Rectal smooth muscle tissue (tissue), 1 donor: ENCODE data around the gene BTBD2.
A peak's percentile ranks its signal among the peaks of the same experiment; 100 is the strongest.

Source experiments
- H3K27ac ChIP-seq: one replicate; pipeline ENCODE4 v1.7.0; 2013; ENCODE audit warnings: low read depth, low read length, inconsistent platforms
- H3K27me3 ChIP-seq: one replicate; pipeline ENCODE4 v1.7.0; 2013; ENCODE audit warnings: low read length; ENCODE audit not compliant: control insufficient read depth, insufficient read depth
- H3K36me3 ChIP-seq: one replicate; pipeline ENCODE4 v1.7.0; 2013; ENCODE audit warnings: low read length; ENCODE audit not compliant: control insufficient read depth, insufficient read depth
- H3K4me1 ChIP-seq: one replicate; pipeline ENCODE4 v1.7.0; 2013; ENCODE audit warnings: low read length; ENCODE audit not compliant: control insufficient read depth, insufficient read depth
- H3K4me3 ChIP-seq: one replicate; pipeline ENCODE4 v1.7.0; 2013; ENCODE audit warnings: low read length
- H3K9ac ChIP-seq: one replicate; pipeline ENCODE4 v1.7.0; 2013; ENCODE audit warnings: low read length

Gene BTBD2

GRCh38 chr19:2057484-2058469 is 42.3 kb upstream of the BTBD2 start:
- no peak overlapping the region for H3K9ac ChIP-seq

GRCh38 chr19:2056837-2057192 is 41.3 kb upstream of the BTBD2 start:
- H3K4me3 ChIP-seq = no peak overlapping the region
- no peaks in the 10 kb centered on the region for H3K27me3 ChIP-seq
- no peaks in the 10 kb centered on the region for H3K36me3 ChIP-seq
- H3K27ac ChIP-seq = peak overlapping the region; percentile 70
- H3K9ac ChIP-seq = no peak overlapping the region
- H3K4me1 ChIP-seq = peaks cover 23% of the 10 kb centered on the region

More at GRCh38 chr19:2057484-2058469, 42.3 kb upstream of the BTBD2 start:
- H3K36me3 ChIP-seq = no peaks in the 10 kb centered on the region
- H3K27me3 ChIP-seq = no peaks in the 10 kb centered on the region
- peaks cover 27% of the 10 kb centered on the region for H3K4me1 ChIP-seq
- no peak overlapping the region for H3K27ac ChIP-seq
- H3K4me3 ChIP-seq = no peak overlapping the region

- Histone ChIP-seq H3K9ac (peak overlapping the region; percentile 77), H3K27me3 (no peaks in the 10 kb centered on the region), H3K4me1 (peaks cover 28% of the 10 kb centered on the region), H3K27ac (peak overlapping the region; percentile 98), H3K4me3 (peak overlapping the region; percentile 48), H3K36me3 (no peaks in the 10 kb centered on the region)
These were observed 40.7 kb upstream of the BTBD2 start for GRCh38 chr19:2055931-2056836.

GRCh38 chr19:2054763-2055162 is 39.2 kb upstream of the BTBD2 start:
- H3K9ac ChIP-seq = no peak overlapping the region
- peak overlapping the region; percentile 3 for H3K27ac ChIP-seq
- no peaks in the 10 kb centered on the region for H3K36me3 ChIP-seq
- peaks cover 19% of the 10 kb centered on the region for H3K4me1 ChIP-seq
- H3K4me3 ChIP-seq = no peak overlapping the region
- H3K27me3 ChIP-seq = no peaks in the 10 kb centered on the region

- peaks cover 21% of the 10 kb centered on the region for H3K4me1 ChIP-seq
- H3K27ac ChIP-seq = no peak overlapping the region
These were observed 38.3 kb upstream of the BTBD2 start for GRCh38 chr19:2053601-2054389.

GRCh38 chr19:2051773-2052704 is 36.5 kb upstream of the BTBD2 start:
- H3K27ac ChIP-seq = peak overlapping the region; percentile 90
- H3K36me3 ChIP-seq = peaks cover 4% of the 10 kb centered on the region
- H3K9ac ChIP-seq = no peak overlapping the region
- peak overlapping the region; percentile 67 for H3K4me3 ChIP-seq
- H3K27me3 ChIP-seq = no peaks in the 10 kb centered on the region
- H3K4me1 ChIP-seq = peaks cover 31% of the 10 kb centered on the region

More at GRCh38 chr19:2053601-2054389, 38.3 kb upstream of the BTBD2 start:
- no peaks in the 10 kb centered on the region for H3K27me3 ChIP-seq
- no peaks in the 10 kb centered on the region for H3K36me3 ChIP-seq
- H3K9ac ChIP-seq = no peak overlapping the region
- no peak overlapping the region for H3K4me3 ChIP-seq

GRCh38 chr19:2050991-2051772 is 35.7 kb upstream of the BTBD2 start, which contains the start of gene MKNK2:
Gene MKNK2 (minus strand): TSS chr19:2051244. CDS start chr19:2050851, 393 bp downstream.
- H3K36me3 ChIP-seq = peaks cover 6% of the 10 kb centered on the region
- peak within 1 kb of the TSS; percentile 95 for H3K27ac ChIP-seq
- H3K9ac ChIP-seq = peak within 1 kb of the TSS; percentile 96
- peak within 1 kb of the TSS; percentile 98 for H3K4me3 ChIP-seq
- H3K27me3 ChIP-seq = no peaks in the 10 kb centered on the region
- peaks cover 30% of the 10 kb centered on the region for H3K4me1 ChIP-seq

- H3K36me3 ChIP-seq = peaks cover 6% of the 10 kb centered on the region
- H3K4me1 ChIP-seq = peaks cover 24% of the 10 kb centered on the region
- H3K27ac ChIP-seq = peak overlapping the region; percentile 95
- peak overlapping the region; percentile 96 for H3K9ac ChIP-seq
- no peaks in the 10 kb centered on the region for H3K27me3 ChIP-seq
- H3K4me3 ChIP-seq = peak overlapping the region; percentile 98
These were observed 35.0 kb upstream of the BTBD2 start for GRCh38 chr19:2050349-2050990.

GRCh38 chr19:2049741-2050348 is 34.3 kb upstream of the BTBD2 start:
- Histone ChIP-seq H3K27ac (peak overlapping the region; percentile 95), H3K4me3 (peak overlapping the region; percentile 98), H3K27me3 (no peaks in the 10 kb centered on the region), H3K9ac (peak overlapping the region; percentile 96), H3K36me3 (peaks cover 9% of the 10 kb centered on the region), H3K4me1 (peaks cover 24% of the 10 kb centered on the region)
